Measurements from ENCODE around the gene ABI3. TPM values are rescaled to one million over a fixed set of nuclear protein-coding genes. Genes with fewer than 3 reads are reported as not detected.

The ABI3 gene
- total RNA-seq, 1 donor from 2014 or later, result 11.0 TPM

DNA sequence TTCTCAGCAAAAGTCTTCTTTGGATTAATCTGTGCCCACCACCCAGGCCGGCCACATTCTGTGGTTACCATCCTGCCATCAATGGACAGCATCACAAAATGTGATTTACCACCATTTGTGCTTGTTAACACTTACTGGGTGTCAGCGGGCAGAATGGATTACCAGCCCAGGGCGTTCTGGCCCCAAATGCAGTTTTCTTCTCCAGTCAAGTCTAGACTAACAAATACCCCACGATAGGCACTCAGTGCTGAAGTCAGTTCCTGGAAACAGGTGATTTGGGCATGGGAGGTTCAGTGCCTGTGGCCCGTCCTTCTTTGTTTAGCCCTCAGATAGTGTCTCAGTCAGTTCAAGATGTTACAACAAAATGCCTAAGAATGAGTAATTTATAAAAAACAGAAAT is 58.8 kb downstream of the ABI3 start:
- Histone ChIP-seq H3K27ac (no peak overlapping the region), H3K4me3 (no peak overlapping the region), H3K27me3 (no peaks in the 10 kb centered on the region), H3K36me3 (no peaks in the 10 kb centered on the region), H3K4me1 (no peaks in the 10 kb centered on the region), H3K9me3 (no peaks in the 10 kb centered on the region)
- intact Hi-C loops (cut with DNase I), result no loop called here
- TF ChIP-seq, protein P1, sequence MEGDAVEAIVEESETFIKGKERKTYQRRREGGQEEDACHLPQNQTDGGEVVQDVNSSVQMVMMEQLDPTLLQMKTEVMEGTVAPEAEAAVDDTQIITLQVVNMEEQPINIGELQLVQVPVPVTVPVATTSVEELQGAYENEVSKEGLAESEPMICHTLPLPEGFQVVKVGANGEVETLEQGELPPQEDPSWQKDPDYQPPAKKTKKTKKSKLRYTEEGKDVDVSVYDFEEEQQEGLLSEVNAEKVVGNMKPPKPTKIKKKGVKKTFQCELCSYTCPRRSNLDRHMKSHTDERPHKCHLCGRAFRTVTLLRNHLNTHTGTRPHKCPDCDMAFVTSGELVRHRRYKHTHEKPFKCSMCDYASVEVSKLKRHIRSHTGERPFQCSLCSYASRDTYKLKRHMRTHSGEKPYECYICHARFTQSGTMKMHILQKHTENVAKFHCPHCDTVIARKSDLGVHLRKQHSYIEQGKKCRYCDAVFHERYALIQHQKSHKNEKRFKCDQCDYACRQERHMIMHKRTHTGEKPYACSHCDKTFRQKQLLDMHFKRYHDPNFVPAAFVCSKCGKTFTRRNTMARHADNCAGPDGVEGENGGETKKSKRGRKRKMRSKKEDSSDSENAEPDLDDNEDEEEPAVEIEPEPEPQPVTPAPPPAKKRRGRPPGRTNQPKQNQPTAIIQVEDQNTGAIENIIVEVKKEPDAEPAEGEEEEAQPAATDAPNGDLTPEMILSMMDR (IDR thresholded peaks at IDR 0.05), result no peak
- TF ChIP-seq POLR2AphosphoS5 (IDR thresholded peaks at IDR 0.05; ENCODE audit: insufficient read depth in 1 of 2, low read depth in 1 of 2) (no peak), POLR2A (IDR thresholded peaks at IDR 0.05) (no peak)
- DNase-seq (ENCODE audit: extremely low spot score in 2 of 2), result no peak

Other genes starting within 250 kb of the ABI3 start
- gene GIP, start 242.1 kb upstream of the ABI3 start, total RNA-seq, result not detected
- not detected for gene IGF2BP1, start 213.3 kb upstream of the ABI3 start, total RNA-seq
- not detected for gene B4GALNT2, start 77.9 kb upstream of the ABI3 start, total RNA-seq
- gene GNGT2, start 133 bp upstream of the ABI3 start, total RNA-seq, result 6.6 TPM
- not detected for gene PHOSPHO1, start 20.1 kb downstream of the ABI3 start, total RNA-seq
- 42.7 TPM for gene ZNF652, start 151.5 kb downstream of the ABI3 start, total RNA-seq
- 58.7 TPM for gene PHB1, start 204.2 kb downstream of the ABI3 start, total RNA-seq